SJSA1 (cell line): ENCODE measurements around the gene GLRX2. TPM values are rescaled to one million over a fixed set of nuclear protein-coding genes. Genes with fewer than 3 reads are reported as not detected.

ENCODE experiments used
- total RNA-seq: library from RNA; depleted of rRNA; stranded (reverse); fragments of >200 nt; shearing (Covaris generic); gene quantifications from 2 replicates; pipeline ENCODE4 v1.2.3, GENCODE V29; 2014; rRNA removed

Gene GLRX2
- total RNA-seq, 1 experiment from 2014 or later, result 35.6 TPM

Other genes starting within 250 kb of the GLRX2 start
- 33.4 and 57.5 TPM in 2 replicates for gene UCHL5, start 46.1 kb downstream of the GLRX2 start, total RNA-seq
- gene RO60, start 45.8 kb downstream of the GLRX2 start, total RNA-seq, result 90.0 and 97.2 TPM in 2 replicates
- 25.0 and 26.3 TPM in 2 replicates for gene CDC73, start 16.6 kb upstream of the GLRX2 start, total RNA-seq
- gene B3GALT2, start 81.2 kb upstream of the GLRX2 start, total RNA-seq, result 1.6 and 1.8 TPM in 2 replicates